ENCODE results near the gene JUP.

Gene JUP

DNA sequence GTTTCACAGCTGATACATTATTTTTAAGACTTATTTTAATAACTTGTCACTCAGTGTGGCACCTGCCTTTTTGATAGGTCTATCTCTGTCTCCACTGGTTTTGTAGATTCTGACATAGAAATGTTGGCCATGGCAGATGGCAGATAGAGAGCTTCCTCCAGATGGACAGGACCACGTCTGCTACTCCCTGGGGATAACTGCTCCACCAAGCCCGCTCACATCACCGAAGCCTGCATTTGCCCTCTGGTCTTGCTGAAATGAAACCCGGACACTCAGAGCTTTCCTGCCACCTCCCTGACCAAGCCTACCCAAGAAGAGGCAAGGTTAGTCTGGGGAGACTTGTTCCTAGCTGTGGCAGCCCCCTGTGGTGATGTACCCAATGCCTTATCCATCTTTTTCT lies 35.6 kb downstream of the JUP start:
- DNase-seq, result no peak

- no peak for DNase-seq
Measured at GRCh38 chr17:41748275-41748674, 38.2 kb downstream of the JUP start.

DNA sequence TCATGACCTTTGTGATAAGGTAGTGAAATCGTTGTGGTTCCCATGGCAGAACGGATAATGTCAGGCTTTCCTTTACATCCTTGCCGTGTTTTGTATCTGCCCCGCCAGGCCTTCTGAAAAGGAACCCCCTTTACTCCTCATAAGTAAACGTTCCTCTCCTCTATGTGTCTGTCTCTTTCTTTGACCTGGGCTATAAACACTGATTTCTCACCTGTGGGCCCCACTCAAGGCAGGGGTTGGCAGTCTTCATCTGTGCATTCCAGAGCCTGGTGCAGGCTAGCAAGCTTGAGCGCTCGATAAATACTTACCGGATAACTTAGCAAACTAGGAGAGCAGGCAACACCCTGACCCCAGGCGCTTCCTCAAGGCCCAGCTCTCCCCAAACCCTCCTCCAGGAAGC lies 44.8 kb downstream of the JUP start:
- DNase-seq, result no peak

- DNase-seq, result no peak
Measured at GRCh38 chr17:41740506-41740905, 46.0 kb downstream of the JUP start.

DNA sequence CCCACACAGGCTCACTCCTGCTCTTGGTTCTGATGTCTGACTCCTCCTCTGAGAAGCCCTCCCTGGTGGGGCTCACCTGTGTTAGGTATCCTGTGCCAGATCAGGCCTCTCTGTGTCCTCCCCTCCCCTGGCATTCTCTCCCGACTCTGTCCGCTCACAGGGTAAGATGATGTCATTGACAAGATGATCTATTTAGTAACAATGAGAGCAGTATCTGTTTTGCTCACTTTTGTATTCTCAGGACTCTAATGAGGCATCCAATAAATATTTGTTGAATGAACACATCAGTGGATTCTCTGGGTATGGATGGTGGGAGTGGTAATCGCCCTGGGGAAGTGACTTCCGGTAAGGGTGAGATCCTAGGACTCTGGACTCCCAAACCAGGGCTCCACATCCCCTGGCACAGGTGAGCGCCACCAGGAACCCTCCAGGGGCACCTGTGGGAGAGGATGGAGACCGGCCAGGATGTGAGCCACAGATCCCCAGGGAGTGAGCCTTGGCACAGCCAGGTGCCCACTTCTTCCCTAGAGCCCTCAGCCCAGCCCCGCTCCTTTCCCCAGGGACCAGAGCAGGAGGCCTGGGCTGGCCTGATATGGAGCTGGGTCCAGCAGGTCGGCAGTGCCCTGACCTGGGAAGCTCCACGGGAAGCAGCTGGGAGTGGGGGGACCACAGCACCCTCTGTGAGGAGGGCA lies 46.7 kb downstream of the JUP start:
- no peak for DNase-seq

- DNase-seq, result no peak
Measured at GRCh38 chr17:41738801-41739112, 47.8 kb downstream of the JUP start.

GRCh38 chr17:41738077-41738800 lies 48.3 kb downstream of the JUP start:
- peak; percentile 69 to 77 for DNase-seq

DNA sequence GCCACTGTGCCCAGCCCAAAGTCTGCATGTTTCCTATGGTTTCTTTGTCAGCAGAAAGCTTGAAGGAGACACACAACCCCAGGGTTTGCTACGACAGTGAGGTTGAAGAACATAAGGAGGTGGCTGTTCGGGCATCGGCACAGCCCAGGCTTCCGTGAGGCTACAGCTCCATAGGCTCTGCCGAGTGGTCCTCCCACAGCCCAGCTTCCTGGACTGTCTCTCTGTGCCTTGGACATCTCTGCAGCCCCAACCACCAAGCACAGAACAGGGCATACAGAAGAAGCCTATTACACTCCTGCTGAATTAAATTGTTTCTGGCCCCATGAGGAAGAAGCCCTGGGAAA lies 48.9 kb downstream of the JUP start:
- no peak for DNase-seq

DNA sequence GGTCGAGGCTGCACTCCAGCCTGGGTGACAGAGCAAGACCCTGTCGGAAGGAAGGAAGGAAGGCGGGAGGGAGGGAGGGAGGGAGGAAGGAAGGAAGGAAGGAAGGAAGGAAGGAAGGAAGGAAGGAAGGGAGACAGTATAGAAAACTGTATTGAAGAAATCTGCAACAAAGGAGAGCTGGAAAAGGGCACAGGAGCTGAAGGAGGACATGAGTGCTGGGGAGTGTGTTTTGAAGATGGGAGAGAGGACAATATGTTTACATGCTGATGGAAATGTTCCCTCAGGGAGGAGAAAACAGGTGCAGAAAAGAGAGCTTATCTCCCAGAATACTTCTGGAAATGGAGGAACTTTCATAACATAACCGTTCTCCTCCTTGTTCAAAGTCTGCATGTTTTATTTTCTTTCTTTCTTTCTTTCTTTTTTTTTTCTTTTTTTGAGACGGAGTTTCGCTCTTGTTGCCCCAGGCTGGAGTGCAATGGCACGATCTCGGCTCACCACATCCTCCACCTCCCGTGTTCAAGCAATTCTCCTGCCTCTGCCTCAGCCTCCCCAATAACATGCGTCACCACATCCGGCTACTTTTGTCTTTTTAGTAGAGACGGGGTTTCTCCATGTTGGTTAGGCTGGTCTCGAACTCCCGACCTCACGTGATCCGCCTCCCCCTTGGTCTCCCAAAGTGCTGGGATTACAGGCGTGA lies 49.4 kb downstream of the JUP start:
- DNase-seq, result no peak

DNA sequence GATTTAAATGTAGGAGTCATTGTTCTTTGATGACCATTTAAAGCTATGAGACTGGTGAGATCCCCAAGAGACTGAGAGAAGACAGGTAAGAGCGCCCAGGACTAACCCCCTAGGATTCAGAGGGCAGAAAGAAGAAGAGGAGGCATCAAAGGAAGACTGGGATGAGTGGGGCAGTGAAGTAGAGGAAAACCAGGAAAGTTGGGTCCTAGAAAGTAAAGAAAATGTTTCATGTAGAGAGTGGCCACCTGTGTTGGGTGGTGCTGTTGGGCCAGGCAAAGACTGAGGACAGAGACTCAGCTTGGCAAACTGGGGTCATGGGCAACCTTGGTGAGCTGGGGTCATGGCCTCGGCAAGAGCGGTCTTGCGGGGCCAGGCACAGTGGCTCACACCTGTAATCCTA lies 50.8 kb downstream of the JUP start:
- no peak for DNase-seq

DNA sequence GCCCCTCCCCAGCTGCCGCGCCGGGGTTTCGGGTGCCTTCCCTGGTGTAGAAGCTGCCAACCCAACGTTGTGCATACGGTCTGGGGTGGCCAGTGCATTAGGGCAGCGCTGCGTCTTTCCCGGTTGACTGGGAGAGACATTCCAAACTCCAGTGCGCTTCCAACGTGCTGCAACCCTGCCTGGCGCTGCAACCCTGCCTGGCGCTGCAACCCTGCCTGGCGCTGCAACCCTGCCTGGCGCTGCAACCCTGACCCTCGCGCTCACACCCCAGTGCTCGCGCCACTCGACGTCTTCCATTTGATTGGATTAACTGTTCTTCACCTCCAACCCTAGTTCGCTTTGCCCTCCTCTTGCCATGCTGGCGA lies 51.6 kb downstream of the JUP start:
- DNase-seq, result no peak

DNA sequence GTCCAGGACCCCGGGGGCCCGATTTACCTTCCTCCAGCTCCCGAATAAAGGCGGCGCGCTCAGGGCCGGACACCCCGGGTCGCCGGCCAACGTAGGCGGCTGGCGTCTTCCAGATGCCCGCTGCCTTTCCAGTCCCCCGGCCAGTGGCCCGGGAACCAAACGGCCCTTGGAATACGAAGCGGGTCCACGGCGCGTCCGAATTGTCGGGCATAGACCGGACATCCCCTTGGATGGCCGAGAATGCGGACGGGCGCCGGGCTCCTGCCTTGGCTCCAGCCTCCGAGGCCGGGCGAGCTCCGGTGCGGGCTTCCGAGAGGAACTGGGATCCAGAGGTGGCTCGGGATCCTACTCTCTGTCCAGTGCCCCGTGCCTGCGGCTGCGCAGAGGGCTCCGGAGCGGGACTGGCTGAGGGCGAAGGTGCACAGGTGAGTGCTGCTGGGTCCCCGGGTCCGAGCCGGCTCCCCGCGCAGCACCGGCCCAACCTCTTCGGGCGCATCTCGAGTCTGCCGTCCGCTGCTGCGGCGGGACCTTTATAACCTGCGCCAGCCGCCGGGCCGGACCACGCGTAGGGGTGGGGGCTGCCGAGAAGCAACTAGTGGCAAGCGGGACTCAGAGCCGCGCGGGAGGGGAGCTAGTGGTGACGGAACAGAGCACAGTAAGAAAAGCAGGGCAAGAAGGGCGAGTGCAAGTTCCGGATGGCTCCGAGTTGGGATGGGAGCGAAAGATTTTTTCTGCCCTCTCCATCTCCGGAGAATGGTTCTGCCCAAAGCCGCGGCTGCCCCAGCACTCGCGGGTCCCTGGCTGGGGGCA lies 52.2 kb downstream of the JUP start, which contains the start of gene HAP1:
TSS of gene HAP1 (minus strand) at position 505 of the 810 bp plus-strand sequence. CDS start at position 496, 9 bp downstream.
- no peak for DNase-seq

DNA sequence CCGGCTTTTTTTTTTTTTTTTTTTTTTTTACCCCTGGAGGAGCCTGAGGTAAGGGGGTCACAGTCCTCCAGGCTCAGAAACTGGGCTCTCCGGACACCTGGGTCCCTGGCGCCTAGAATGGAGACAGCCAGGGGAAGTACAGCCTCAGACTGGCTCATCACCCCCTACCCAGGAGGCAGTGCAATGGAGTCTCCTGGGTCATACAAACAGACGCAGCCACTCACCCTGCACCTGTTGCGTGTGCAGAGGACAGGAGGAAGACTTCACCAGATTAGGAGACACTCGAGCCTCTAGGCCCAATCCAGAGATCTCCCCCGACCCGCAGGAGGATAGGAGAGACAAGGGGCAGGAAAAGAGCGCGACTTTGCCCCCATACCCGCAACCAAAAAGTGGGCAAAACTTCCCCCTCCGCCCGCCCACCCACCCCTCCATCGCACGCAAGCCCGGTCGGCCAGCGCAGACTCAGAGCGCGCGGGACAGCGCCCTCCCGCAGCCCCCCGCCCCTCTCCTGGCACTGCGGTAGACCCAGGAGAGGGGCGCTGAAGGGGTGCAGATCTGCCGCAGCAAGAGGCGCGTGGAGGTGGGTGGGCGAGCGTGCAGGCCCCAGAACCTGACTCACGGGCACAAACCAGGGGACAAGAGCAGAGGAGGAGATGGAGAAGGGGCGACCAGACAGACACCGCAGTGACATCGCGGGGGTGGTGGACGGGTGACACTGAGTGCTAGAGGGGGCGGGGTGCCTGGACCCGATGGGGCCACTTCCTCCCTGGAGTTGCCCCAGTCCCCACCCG lies 53.0 kb downstream of the JUP start:
- DNase-seq, result no peak

DNA sequence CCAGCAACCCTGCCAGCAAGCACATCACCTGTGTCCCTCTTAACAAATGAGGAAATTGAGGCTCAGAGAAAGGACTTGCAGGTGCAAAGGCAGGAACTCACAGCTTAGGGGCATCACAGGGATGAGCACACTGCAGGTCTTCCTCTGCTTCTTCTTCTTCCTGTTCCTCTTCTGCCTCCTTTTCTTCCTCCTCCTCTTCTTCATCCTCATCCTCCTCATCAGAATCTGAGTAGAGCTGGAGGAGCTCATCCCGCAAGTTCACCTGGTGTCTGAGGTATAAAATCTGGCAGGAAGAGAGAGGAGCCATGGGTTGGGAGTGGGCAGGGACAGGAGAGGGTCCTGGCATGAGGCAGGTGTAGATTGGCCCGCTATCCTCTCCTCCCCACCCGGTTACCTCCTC lies 54.7 kb downstream of the JUP start:
- DNase-seq, result no peak

GRCh38 chr17:41730479-41730878 lies 56.0 kb downstream of the JUP start:
- no peak for DNase-seq

- DNase-seq, result no peak
Measured at GRCh38 chr17:41728056-41728455, 58.5 kb downstream of the JUP start.

DNA sequence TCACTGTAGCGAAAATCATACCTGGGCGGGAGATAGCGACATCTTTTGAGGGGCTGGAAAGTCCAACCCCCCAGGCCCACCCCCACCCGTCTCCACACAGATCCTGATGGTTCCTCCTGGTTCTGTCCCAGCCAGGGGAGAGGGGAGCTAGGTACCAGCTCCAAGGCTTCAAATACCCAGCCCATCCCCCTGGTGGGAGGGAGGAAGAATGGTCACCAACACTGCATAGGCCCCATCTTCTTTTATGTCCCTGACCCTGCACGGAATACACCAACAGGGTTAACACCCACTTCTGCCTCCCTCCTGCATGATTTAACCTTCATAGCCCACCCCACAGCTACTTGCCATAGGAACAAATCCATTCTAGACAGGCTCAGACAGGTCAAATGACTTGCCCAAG lies 61.4 kb downstream of the JUP start:
- no peak for DNase-seq

GRCh38 chr17:41724476-41725050 lies 61.9 kb downstream of the JUP start:
- DNase-seq, result no peak

DNA sequence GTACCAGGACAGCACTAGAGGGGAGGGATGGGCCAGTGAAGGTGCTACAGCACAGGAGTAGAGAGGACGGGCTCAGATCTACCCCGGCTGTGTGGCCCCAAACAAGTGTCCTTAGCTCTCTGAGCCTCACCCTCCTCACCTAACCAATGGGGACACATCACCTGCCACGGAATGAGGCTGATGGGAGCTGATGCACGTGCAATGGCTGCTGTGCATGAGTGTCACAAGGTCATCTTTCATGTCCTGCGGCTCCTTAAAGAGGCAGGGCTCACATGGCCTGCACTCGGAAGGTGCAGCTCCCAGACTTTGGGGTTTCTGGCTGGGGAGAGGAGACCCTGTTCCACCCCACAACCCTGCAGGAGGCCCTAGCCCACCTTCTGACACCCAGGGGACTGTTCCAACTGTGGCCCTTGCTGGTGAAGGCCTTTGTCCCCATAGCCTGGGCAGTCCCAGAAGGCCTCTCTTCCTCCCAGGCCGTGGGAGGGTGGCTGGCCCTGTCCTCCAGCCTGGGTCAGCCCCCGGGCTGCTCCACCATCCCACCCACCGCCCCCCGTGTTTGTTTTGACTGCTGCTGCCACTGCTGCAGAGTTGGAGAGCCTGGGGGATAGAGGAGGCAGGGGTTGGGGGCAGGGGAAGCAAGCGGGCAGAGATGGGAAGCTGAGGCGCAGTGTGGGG lies 62.6 kb downstream of the JUP start:
- no peak for DNase-seq

GRCh38 chr17:41722231-41722630 lies 64.3 kb downstream of the JUP start:
- no peak for DNase-seq

DNA sequence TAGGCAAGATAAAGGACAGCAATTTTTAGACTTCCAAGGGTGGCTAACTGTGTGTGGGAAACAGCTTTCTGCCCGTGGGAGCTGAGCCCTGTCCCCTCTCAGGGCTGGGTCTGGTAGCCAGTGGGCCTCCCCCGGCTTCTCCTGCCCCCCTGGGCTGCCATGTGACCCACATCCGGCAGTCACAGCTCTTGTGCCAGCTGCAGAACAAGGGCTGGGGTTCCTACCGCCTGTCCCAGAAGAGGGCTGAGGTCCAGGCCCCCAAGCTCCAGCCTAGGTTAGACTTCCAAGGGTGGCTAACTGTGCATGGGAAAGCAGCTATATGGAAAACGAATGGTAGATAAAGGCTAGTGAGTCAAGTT lies 68.2 kb downstream of the JUP start:
- DNase-seq, result no peak

Measured in activated CD4-positive, alpha-beta T cell treated with anti-CD3 and anti-CD28 coated beads for 4 hours (primary cell).